HG02678 (cell line): ENCODE data around the gene LTO1.
A peak's percentile ranks its signal among the peaks of the same experiment; 100 is the strongest.

Source experiments
- ATAC-seq: cut with Tn5 transposase; IDR thresholded peaks from one replicate; pipeline ENCODE4 v1.9.1; 2021; ENCODE audit warnings: mild to moderate bottlenecking, moderate library complexity; ENCODE audit not compliant: unreplicated experiment

Gene LTO1

DNA sequence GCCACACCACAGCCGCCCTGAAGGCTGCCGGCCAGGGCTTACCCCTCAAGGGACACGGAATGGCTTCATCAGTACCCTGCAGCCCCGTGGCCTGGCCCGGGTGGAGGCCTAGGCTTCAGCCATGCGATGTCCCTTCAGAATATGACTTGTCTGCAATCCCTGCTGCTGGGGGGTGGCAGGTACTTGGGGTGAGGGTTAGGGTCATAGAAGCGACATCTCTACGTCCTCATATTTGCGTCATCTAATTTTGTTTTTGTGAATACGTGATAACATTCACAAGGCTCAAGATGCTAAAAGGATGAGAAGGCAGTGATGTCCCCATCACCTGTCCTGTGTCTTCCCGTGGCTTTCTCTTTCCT is 27.8 kb downstream of the LTO1 start:
- ATAC-seq = no peak

GRCh38 chr11:69646493-69647389 is 28.4 kb downstream of the LTO1 start:
- ATAC-seq = no peak

DNA sequence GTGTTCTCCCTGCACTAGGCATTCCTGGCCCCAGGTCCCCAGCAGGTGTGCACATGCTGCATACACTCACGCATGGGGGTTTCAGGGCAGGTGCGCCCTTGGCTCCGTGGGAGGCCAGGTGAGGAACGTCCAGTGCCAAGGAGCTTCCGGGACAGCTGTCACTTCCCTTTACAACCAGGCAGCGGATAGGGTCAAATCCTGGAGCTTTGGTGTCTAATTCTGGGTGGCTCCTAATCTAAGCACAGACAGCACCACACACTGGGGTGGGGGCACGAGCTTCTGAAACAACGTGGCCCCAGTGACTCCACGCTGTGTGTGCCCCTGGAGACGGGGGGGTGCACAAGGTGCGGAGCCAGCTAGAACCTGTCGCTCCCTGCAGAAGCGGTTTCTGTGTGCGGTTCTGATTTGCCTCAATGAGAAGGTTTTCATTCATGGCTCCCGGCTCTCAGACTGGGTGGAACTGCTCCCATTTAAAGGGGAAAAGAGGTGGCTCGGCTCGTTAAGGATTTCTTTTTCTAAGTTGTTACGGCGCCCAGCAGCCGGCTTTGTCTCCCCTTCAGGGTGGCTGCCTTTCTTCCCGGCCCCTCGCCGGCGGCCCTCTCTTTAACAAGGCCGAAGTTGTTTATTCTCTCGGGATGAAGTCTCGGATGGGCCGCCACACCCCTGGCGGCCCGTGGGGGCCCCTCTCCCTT is 29.2 kb downstream of the LTO1 start:
- ATAC-seq = no peak

DNA sequence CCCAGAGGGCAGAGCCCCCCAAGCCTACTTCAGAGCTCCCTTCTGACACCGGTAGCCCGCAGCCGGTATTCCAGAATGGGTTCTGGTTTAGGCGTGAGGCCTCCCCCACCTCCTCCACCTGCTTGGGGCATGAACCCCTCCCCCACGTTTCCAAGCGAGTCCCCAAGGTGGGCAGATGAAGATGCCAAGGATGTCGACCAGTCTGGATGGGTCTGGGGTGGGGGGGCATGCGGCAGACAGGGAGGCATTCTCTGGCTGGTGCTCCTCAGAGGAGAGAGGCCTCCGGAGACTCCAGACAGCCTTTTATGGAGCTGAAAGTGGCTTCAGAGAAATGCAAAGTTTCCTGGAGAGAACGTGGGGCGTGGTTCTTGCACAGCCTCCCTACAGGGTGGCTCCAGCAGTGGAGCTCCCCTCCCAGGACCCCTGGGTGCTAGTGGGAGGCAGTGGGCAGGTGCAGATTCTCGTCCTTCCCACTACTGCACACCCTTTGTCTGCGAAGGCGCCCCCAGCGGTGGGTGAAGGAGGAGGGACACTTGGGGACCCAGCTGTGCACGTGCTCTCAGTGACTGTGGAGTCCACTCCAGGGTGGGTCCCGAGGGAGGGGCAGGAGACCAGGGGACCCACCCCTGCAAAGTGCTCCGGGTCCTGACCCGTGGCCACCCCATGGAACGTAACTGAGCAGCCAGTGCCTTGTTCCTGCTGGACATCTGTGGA is 30.0 kb downstream of the LTO1 start:
- ATAC-seq = no peak

GRCh38 chr11:69644071-69644961 is 30.8 kb downstream of the LTO1 start:
- ATAC-seq = no peak

GRCh38 chr11:69643646-69644045 is 31.5 kb downstream of the LTO1 start:
- no peak for ATAC-seq

GRCh38 chr11:69642913-69643632 is 32.1 kb downstream of the LTO1 start:
- ATAC-seq = peak; percentile 56

DNA sequence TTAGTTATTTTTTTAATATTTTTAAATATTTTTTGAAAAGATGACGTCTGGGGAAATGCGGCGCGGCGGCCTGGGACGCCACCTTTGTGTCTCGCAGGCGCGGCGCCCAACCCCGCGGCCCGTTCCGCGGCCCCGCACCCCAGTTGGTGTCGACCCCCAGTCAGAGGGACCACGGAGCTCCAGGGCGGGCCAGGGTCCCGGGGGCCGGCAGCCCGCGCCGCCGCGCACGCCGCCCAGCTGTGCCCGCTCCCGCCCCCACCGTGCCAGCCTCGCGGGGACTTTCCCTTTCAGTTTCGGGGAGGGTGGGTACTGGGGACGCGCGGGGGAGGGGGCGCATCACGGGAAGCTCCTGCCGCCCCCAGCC is 32.6 kb downstream of the LTO1 start:
- peak; percentile 15 for ATAC-seq

DNA sequence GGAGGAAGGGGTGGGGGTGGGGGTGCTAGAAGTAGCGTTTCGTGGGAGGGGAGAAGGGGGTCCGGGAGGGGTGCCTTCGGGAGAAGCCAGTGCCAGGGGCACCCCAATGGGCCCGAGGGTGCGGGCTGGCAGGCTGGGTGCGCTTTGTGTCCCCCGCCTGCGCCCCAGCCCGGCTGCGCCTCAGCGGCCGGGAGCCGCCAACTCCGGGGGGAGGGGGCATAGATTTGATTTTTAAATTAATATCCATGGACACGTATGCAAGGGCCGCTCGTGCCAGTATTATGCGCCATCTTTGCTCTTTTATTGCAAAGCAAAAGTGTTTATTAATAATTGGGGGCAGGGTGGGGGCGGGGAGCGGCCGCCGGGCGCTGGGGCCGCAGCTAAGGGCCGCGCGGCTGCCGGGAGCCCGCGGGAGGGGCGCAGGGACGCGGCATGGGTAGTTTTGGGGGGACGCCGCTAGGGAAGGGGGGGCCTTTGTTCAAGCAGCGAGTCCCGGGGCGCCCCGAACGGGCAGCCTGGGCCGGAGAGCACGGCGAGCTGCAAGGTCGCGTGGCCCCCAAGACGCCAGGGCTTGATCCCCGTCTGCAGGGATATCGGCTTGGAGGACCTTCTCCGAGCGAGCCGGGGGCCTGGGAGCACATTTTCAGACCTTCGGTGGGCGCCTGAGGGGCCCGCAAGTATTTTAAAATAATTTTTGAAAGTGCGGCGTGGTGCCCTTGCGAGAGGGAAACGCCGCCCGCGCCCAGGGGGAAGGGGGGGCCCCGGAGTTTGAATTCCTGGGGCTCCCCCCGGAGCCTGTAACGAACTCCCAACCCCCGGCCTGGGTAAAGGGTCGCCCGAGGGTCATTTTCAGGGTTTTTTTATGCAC is 33.2 kb downstream of the LTO1 start:
- no peak for ATAC-seq

GRCh38 chr11:69640995-69641581 is 34.1 kb downstream of the LTO1 start, which contains the start of gene CCND1:
TSS of gene CCND1 (plus strand) at chr11:69641156. CDS start at chr11:69641314, 158 bp downstream.
- ATAC-seq = no peak

GRCh38 chr11:69640260-69640994 is 34.7 kb downstream of the LTO1 start:
- no peak for ATAC-seq

DNA sequence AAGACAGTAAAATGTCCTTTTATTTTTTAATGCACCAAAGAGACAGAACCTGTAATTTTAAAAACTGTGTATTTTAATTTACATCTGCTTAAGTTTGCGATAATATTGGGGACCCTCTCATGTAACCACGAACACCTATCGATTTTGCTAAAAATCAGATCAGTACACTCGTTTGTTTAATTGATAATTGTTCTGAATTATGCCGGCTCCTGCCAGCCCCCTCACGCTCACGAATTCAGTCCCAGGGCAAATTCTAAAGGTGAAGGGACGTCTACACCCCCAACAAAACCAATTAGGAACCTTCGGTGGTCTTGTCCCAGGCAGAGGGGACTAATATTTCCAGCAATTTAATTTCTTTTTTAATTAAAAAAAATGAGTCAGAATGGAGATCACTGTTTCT is 35.3 kb downstream of the LTO1 start:
- no peak for ATAC-seq

DNA sequence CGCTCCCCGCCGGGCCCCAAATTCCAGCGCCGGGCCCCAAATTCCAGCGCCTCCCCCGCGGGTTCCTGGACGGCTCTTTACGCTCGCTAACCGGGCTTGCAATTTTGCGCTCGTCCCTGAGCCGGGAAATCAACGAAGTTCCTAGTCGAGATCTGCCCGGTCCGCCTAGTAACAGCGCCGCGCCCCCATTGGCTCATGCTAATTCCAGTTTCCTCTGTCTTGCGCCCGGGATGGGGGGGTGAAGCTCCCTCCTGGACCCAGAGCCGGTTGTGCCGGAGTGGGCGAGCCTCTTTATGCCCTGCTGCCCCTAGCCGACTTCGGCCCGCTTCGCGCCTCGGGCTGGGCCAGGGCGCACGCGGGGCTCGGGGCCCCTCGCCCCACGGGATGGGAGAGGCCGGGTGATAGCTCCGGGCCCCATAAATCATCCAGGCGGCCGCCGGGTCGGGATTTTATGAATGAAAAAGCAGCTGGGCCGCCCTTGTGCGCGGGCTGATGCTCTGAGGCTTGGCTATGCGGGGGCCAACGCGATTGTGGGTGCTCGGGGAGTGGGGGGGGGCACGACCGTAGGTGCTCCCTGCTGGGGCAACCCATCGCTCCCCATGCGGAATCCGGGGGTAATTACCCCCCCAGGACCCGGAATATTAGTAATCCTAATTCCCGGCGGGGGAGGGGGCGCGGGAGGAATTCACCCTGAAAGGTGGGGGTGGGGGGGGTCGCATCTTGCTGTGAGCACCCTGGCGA is 36.0 kb downstream of the LTO1 start:
- no peak for ATAC-seq

GRCh38 chr11:69637941-69638871 is 36.9 kb downstream of the LTO1 start:
- no peak for ATAC-seq

- no peak for ATAC-seq
Measured at GRCh38 chr11:69637198-69637940, 37.8 kb downstream of the LTO1 start.
